Measurements from ENCODE around the gene PTGES3.

The PTGES3 gene

GRCh38 chr12:56699020-56699661, 11.1 kb upstream of the PTGES3 start:
- no peak overlapping the region for H3K4me3 ChIP-seq (ENCODE audit: low read depth, low read length)
- TF ChIP-seq CTCF (IDR thresholded peaks at IDR 0.05; ENCODE audit: low read depth, low read length), result no peak

GRCh38 chr12:56695327-56696101, 7.4 kb upstream of the PTGES3 start:
- no peak overlapping the region for H3K4me3 ChIP-seq (ENCODE audit: low read depth, low read length)
- no peak for TF ChIP-seq CTCF (IDR thresholded peaks at IDR 0.05; ENCODE audit: low read depth, low read length)

- no peak for TF ChIP-seq CTCF (IDR thresholded peaks at IDR 0.05; ENCODE audit: low read depth, low read length)
- H3K4me3 ChIP-seq (ENCODE audit: low read depth, low read length), result no peak overlapping the region
Measured at GRCh38 chr12:56694161-56694560, 6.1 kb upstream of the PTGES3 start.

GRCh38 chr12:56688846-56689109, 694 bp upstream of the PTGES3 start:
- TF ChIP-seq CTCF (IDR thresholded peaks at IDR 0.05; ENCODE audit: low read depth, low read length), result no peak
- H3K4me3 ChIP-seq (ENCODE audit: low read depth, low read length), result peak overlapping the region; percentile 67

- no peak for TF ChIP-seq CTCF (IDR thresholded peaks at IDR 0.05; ENCODE audit: low read depth, low read length)
- peak overlapping the region; percentile 100 for H3K4me3 ChIP-seq (ENCODE audit: low read depth, low read length)
Measured at GRCh38 chr12:56687223-56688128, 608 bp downstream of the PTGES3 start.

- peak overlapping the region; percentile 22; the same call in 1 of the 2 replicates for H3K4me3 ChIP-seq (ENCODE audit: low read depth, low read length)
- no peak for TF ChIP-seq CTCF (IDR thresholded peaks at IDR 0.05; ENCODE audit: low read depth, low read length)
Measured at GRCh38 chr12:56684745-56685359, 3.2 kb downstream of the PTGES3 start.

Measured in WI38 (cell line).